Heart left ventricle (tissue), 16 donors: Measurements from ENCODE around the gene MID1IP1. TPM values are rescaled to one million over a fixed set of nuclear protein-coding genes. Genes with fewer than 3 reads are reported as not detected.
A peak's percentile ranks its signal among the peaks of the same experiment; 100 is the strongest.

Source experiments
- ATAC-seq, 4 donors: fragments of 200-7000 bp; cut with Tn5 transposase; one replicate each; pipeline ENCODE4 v1.9.1; 2020 to 2022; ENCODE audit warnings: moderate library complexity in 4 of 4, mild to moderate bottlenecking in 3 of 4, moderate number of reproducible peaks in 1 of 4
- DNase-seq, 5 donors: peaks; one replicate each; pipeline ENCODE4 v3.0.0-alpha.2; 2020
- H3K27ac ChIP-seq, 12 donors: fragments of 200-600 bp; sonication (generic) in 4 of 12; one replicate each; pipeline versions ENCODE4 v1.5.0 to v1.8.0; 2016 to 2022; ENCODE audit warnings: mild to moderate bottlenecking in 2 of 12
- H3K27me3 ChIP-seq, 9 donors: fragments of 200-600 bp; sonication (generic) in 2 of 9; one replicate each; pipeline versions ENCODE4 v1.5.1 to v1.8.0; 2016 to 2022; ENCODE audit warnings: mild to moderate bottlenecking in 3 of 9
- H3K36me3 ChIP-seq, 9 donors: fragments of 200-600 bp; sonication (generic) in 2 of 9; one replicate each; pipeline versions ENCODE4 v1.5.0 to v1.8.0; 2018 to 2022; ENCODE audit warnings: mild to moderate bottlenecking in 2 of 9
- H3K4me1 ChIP-seq, 12 donors: fragments of 200-600 bp; sonication (generic) in 4 of 12; one replicate each; pipeline versions ENCODE4 v1.5.0 to v1.8.0; 2016 to 2022; ENCODE audit warnings: mild to moderate bottlenecking in 3 of 12
- H3K4me3 ChIP-seq, 12 donors: fragments of 200-600 bp; sonication (generic) in 4 of 12; one replicate each; pipeline versions ENCODE4 v1.5.0 to v1.8.0; 2017 to 2022; ENCODE audit warnings: mild to moderate bottlenecking in 9 of 12, moderate library complexity in 4 of 12
- H3K9me3 ChIP-seq, 12 donors: fragments of 200-600 bp; sonication (generic) in 4 of 12; one replicate each; pipeline versions ENCODE4 v1.5.0 to v1.8.0; 2016 to 2022; ENCODE audit warnings: mild to moderate bottlenecking in 1 of 12
- POLR2A ChIP-seq, 2 donors: fragments of 450-650 bp; IDR thresholded peaks; one replicate each; pipeline ENCODE4 v1.6.1; 2017; ENCODE audit warnings: antibody characterized with exemption in 2 of 2, mild to moderate bottlenecking in 2 of 2, moderate library complexity in 2 of 2
- WGBS, 4 donors: extraction: QIAGEN DNeasy Blood & Tissue Kit in 2 of 4; methylation state at CpG; one replicate each; pipeline versions ENCODE4 v1.1.5 to v1.1.7; 2013 to 2018; 5-methylcytosine and 5-hydroxymethylcytosine counted together
- intact Hi-C, 10 donors: fragments of 100-400 bp; cut with DNase I; formaldehyde crosslinking; loops; one replicate each; pipeline versions ENCODE4 v1.11.1 to v1.14.2; 2022
- long read RNA-seq, 3 donors: library from polyadenylated mRNA; unstranded; transcript quantifications; one replicate each; pipeline ENCODE4 v2.0.0, GENCODE V29; 2020 to 2021
- polyA plus RNA-seq, 2 donors: library from polyadenylated mRNA; stranded (reverse); fragments of 200-250 nt; gene quantifications; one replicate each; pipeline ENCODE4 v1.2.3, GENCODE V29; 2013
- total RNA-seq, 9 donors: library from RNA; depleted of rRNA in 2 of 9; stranded (reverse); fragments of >200 nt in 2 of 9; fragmentation: NEBNext Ultra II Directional in 3 of 9; extraction: Animal tissue kit (Norgen Biotek cat#: 25700) in 3 of 9; gene quantifications; one replicate each; pipeline versions ENCODE4 v1.1.0 to v1.2.4, GENCODE V29; 2016 to 2023
- TF ChIP-seq, protein P1 (sequence below), 12 donors: fragments of 200-600 bp; sonication (generic) in 4 of 12; IDR thresholded peaks; one replicate each; pipeline versions ENCODE4 v1.5.0 to v1.8.0; 2018 to 2022; ENCODE audit warnings: antibody characterized with exemption in 12 of 12, mild to moderate bottlenecking in 5 of 12
- donor health status: ischemic (EF 13 %, LVEDD 7.1; RV severe dilation, severe dysfunction).
- donor health status: healthy with polysubstance abuse.
- donor health status: DM: no; HTN: yes; CAD: no.
- donor health status: DM: no; HTN: no; CAD: no.
- donor health status: ischemic (EF 25% LVEDD 6.9; RV normal size, moderate dysfunction).
- donor health status: ischemic (EF 25% LVEDD 5.7; RV mildly dilated, moderate dysfunction).
- donor health status: healthy.
- donor health status: DM: yes; HTN: yes; CAD: no.
- donor health status: ischemic (EF 35%, LVEDD 5.7; RV mildly dilated, moderate dysfunction).
- donor health status: nonischemic (EF 11% LVEDD 7.7; RV severe dilation, severe dysfunction).
- donor health status: DM: yes; HTN: yes; CAD: no.
- donor health status: PGD.
- donor health status: ischemic (EF 29% LVEDD 5.4; RV normal size, mild dysfunction).
- donor health status: nonischemic (EF 23%, LVEDD 6.1; RV moderate dilation, normal function).

The MID1IP1 gene, protein sequence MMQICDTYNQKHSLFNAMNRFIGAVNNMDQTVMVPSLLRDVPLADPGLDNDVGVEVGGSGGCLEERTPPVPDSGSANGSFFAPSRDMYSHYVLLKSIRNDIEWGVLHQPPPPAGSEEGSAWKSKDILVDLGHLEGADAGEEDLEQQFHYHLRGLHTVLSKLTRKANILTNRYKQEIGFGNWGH
- 100 to 1,000 TPM in 1 of 9 donors, 10 to 100 TPM in 8; 21.0 to 146 (median 36.6) TPM for total RNA-seq
- polyA plus RNA-seq: 10 to 100 TPM; 19.2 to 32.0 TPM
- long read RNA-seq, donor 1, transcript MID1IP1-201 (2 exons, 2,536 nt): major isoform, 19 of 29 reads
- long read RNA-seq, donor 1, partial matches to known transcripts: 0 of 29 reads
- long read RNA-seq, donor 1, other reads (novel, unspliced or antisense): 10 of 29 reads
- long read RNA-seq, donor 2, transcript MID1IP1-201 (2 exons, 2,536 nt): major isoform, 13 of 18 reads
- long read RNA-seq, donor 2, partial matches to known transcripts: 5 of 18 reads
- long read RNA-seq, donor 2, other reads (novel, unspliced or antisense): 0 of 18 reads
- long read RNA-seq, donor 3, transcript MID1IP1-201 (2 exons, 2,536 nt): major isoform, 23 of 36 reads
- long read RNA-seq, donor 3, partial matches to known transcripts: 12 of 36 reads
- long read RNA-seq, donor 3, other reads (novel, unspliced or antisense): 0 of 36 reads

DNA sequence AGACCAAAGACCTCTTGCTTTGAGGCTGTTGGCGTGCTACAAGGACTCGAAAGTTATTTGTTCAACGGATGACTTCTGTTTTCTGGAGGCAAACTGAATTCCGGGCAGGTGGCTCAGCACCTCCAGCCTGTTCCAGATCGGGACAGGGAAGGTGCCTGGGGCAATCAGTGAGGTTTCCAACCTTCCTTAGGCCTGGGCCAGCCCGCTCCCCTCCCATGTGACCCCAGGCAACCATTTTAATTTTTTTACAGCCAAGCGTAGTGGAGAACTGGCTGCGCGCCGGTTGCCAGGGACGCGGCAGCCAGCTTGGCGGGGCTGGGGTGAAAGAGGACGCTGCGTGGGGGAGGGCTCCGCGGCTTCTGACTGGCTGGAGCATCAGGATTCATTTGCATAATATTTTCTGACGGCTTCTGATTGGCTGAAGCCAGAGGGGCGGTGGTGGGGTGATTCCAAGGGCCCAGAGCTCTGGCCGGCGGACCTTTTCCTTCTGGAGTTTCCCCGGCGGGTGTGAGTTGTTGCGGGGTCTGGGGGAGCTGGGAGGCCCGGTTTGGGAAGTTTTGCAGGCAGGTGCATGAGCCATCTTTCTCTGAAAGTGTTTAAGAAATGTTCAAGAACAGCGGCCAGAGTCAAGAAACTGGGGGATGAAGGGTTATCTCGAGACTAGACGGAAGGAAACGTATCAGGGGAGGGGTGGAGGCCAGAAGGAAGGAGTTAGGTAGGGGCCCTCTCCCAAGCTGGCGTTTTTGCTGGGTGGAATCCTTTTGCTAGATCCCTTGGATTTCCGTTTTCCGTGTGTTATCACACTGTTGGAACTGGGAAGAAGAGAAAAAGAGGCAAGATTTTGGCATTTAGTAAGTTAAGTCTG lies at the start of gene MID1IP1:
MID1IP1 (plus strand) TSS at position 479 of the 865 bp plus-strand sequence. CDS start 3,488 bp downstream, outside the sequence.
- peaks cover 0 to 24% (median 5%) of the 10 kb centered on the region in 12 donors for H3K4me1 ChIP-seq
- WGBS, 4 donors: 5 to 28% (median 15%) methylated on average over 30 to 32 of the region's 32 CpGs
- intact Hi-C loops: loop anchor here in 8 of 10 donors (5.0 to 10.0 kb wide), 7 partner anchors 61 to 1306 kb away; no protein-coding TSS in a partner anchor
- H3K36me3 ChIP-seq: no peaks in the 10 kb centered on the region
- TF ChIP-seq, protein P1, sequence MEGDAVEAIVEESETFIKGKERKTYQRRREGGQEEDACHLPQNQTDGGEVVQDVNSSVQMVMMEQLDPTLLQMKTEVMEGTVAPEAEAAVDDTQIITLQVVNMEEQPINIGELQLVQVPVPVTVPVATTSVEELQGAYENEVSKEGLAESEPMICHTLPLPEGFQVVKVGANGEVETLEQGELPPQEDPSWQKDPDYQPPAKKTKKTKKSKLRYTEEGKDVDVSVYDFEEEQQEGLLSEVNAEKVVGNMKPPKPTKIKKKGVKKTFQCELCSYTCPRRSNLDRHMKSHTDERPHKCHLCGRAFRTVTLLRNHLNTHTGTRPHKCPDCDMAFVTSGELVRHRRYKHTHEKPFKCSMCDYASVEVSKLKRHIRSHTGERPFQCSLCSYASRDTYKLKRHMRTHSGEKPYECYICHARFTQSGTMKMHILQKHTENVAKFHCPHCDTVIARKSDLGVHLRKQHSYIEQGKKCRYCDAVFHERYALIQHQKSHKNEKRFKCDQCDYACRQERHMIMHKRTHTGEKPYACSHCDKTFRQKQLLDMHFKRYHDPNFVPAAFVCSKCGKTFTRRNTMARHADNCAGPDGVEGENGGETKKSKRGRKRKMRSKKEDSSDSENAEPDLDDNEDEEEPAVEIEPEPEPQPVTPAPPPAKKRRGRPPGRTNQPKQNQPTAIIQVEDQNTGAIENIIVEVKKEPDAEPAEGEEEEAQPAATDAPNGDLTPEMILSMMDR (IDR thresholded peaks at IDR 0.05): no peak
- TF ChIP-seq POLR2A (IDR thresholded peaks at IDR 0.05): peak in 1 of 2 donors; percentile 53
- peak; percentile 75 to 80 (median 77) for ATAC-seq
- H3K27me3 ChIP-seq: no peaks in the 10 kb centered on the region
- no peaks in the 10 kb centered on the region for H3K9me3 ChIP-seq
- peak; percentile 91 to 95 (median 92) for DNase-seq
- peak within 1 kb of the TSS; percentile 3 to 90 (median 70) for H3K4me3 ChIP-seq
- peak within 1 kb of the TSS; percentile 53 to 98 (median 92) for H3K27ac ChIP-seq

DNA sequence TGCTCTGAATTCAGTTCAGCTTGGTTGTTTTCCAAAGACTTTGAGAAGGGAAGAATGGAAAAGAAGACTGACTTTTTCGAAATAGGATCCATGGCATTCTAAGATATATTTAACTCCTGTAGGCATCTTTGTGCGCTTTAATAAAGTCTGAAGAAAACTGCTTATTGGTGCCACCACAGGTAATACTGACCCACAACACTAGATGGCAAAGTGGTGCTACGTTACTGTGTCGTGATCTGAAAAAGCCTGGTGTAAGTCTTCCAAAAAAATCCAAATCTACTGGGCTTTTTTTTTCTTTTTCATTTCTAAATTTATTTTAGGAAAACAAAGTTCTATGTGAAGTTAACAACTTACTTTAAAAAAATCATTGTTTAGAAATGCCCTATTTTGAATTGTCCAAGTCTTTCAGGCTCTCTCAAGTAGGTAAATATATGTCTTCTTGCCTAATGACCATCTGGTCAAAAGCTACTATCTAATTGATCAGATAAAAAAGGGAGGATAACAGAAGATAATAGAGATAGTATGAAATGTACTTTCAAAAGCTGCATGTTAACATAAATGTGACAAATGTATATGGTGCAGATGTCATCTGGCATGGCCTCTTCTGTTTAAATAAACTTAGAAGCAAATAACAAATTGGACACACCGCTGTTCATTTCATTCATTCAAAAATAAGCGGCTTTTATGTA lies 47.0 kb upstream of the MID1IP1 start:
- 31 to 36% (median 33%) methylated on average over 6 of the region's 6 CpGs for WGBS, 4 donors
- H3K4me1 ChIP-seq: no peaks in the 10 kb centered on the region
- H3K4me3 ChIP-seq: no peak overlapping the region
- TF ChIP-seq POLR2A (IDR thresholded peaks at IDR 0.05): no peak
- TF ChIP-seq, protein P1 (IDR thresholded peaks at IDR 0.05): peak; percentile 40 to 65 (median 55)
- intact Hi-C loops: loop anchor here in 5 of 10 donors (5.0 to 10.0 kb wide), 3 partner anchors 393 to 491 kb away; no protein-coding TSS in a partner anchor
- no peak overlapping the region for H3K27ac ChIP-seq
- no peaks in the 10 kb centered on the region for H3K9me3 ChIP-seq
- DNase-seq (no peak), ATAC-seq (peak in 1 of 4 donors; percentile 63)
- no peaks in the 10 kb centered on the region for H3K36me3 ChIP-seq
- peaks cover 0 to 21% (median 0%) of the 10 kb centered on the region in 9 donors for H3K27me3 ChIP-seq

DNA sequence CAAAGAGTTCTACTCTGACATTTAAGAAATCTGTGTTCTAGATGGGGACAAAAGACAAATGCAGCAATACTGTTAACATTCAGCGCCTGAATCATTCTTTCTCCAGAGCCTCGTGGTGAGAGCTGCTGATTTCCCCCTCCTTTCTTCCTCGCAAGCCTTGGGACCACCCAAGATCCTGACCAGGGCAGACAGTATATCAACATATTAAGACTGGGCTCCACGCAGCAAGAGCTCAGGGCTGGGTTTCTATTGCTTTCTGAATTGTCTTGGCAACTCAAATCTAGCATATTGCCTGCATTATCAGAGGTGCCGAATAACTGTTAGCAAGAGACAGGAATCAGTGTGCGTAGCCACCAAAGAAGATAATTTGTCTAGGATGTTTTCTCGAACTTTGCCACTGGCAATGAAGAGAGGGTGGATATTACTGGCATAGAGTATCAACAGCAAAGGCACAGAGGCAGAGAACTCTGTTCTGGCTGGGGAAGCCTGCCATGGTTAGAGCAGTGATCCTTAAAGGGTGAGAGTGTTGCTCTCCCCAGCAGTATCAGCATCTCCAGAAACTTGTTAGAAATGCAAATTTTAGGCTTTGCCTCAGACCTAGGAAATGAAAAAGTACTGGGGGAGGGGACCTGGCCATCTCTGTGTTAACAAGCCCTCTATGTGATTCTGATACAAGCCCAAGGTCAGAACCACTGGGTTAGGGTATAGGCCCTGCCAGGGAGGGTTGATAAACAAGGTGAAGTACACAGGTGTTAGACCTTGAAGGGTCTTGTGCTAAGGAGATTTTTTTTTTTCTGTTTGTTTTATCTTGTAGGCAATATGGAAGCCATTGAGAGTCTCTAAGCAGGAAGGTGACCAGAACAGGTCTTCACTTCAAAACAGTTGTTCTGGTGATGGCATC lies 46.2 kb upstream of the MID1IP1 start:
- Histone ChIP-seq H3K27ac (no peak overlapping the region), H3K36me3 (no peaks in the 10 kb centered on the region), H3K4me1 (no peaks in the 10 kb centered on the region), H3K27me3 (peaks cover 0 to 25% (median 0%) of the 10 kb centered on the region in 9 donors), H3K9me3 (no peaks in the 10 kb centered on the region), H3K4me3 (no peak overlapping the region)
- intact Hi-C loops: loop anchor here in 5 of 10 donors (5.0 to 10.0 kb wide), 3 partner anchors 392 to 490 kb away; no protein-coding TSS in a partner anchor
- TF ChIP-seq, protein P1 (IDR thresholded peaks at IDR 0.05): no peak
- no peak for TF ChIP-seq POLR2A (IDR thresholded peaks at IDR 0.05)
- DNase-seq (no peak), ATAC-seq (no peak)
- 64 to 77% (median 72%) methylated on average over 7 of the region's 7 CpGs for WGBS, 4 donors
